ENCODE results near the gene MAP2.

The MAP2 gene

GRCh38 chr2:209423562-209424198, at the start of gene MAP2:
Gene MAP2, plus strand, starts transcription at chr2:209424047. Its CDS starts 229,124 bp downstream, at chr2:209653171.
- DNase-seq (ENCODE audit: low spot score), result peak; percentile 89

GRCh38 chr2:209376686-209377085, 47.2 kb upstream of the MAP2 start:
- no peak for DNase-seq (ENCODE audit: low spot score)

- DNase-seq (ENCODE audit: low spot score), result no peak
Measured at GRCh38 chr2:209380293-209380692, 43.6 kb upstream of the MAP2 start.

GRCh38 chr2:209381091-209381490, 42.8 kb upstream of the MAP2 start:
- no peak for DNase-seq (ENCODE audit: low spot score)

GRCh38 chr2:209382775-209383174, 41.1 kb upstream of the MAP2 start:
- DNase-seq (ENCODE audit: low spot score), result no peak

GRCh38 chr2:209383212-209383611, 40.6 kb upstream of the MAP2 start:
- peak; percentile 24 for DNase-seq (ENCODE audit: low spot score)

GRCh38 chr2:209387389-209387788, 36.5 kb upstream of the MAP2 start:
- no peak for DNase-seq (ENCODE audit: low spot score)

- no peak for DNase-seq (ENCODE audit: low spot score)
Measured at GRCh38 chr2:209388446-209389037, 35.3 kb upstream of the MAP2 start.

- DNase-seq (ENCODE audit: low spot score), result peak; percentile 33
Measured at GRCh38 chr2:209389171-209389618, 34.7 kb upstream of the MAP2 start.

- no peak for DNase-seq (ENCODE audit: low spot score)
Measured at GRCh38 chr2:209390839-209391238, 33.0 kb upstream of the MAP2 start.

- no peak for DNase-seq (ENCODE audit: low spot score)
Measured at GRCh38 chr2:209391776-209392401, 32.0 kb upstream of the MAP2 start.

DNA sequence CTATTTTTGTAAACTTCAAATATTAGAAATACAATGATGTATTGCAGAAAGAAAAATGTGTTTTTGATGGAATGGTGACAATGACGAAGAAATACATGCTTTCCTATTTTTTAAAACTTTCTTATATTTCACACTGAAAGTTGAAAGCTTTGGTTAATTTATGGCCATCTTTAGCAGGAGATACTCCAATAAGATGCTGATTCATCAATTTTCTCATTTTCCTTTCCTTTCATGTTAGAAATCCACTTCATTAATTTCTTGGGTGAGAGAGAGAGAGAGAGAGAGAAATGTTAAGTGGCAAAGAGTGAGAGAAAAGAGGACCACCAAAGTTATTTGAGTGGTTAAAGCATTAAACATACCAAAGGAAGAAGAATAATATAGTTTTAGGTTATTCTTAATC, 28.6 kb upstream of the MAP2 start:
- DNase-seq (ENCODE audit: low spot score), result no peak

- DNase-seq (ENCODE audit: low spot score), result no peak
Measured at GRCh38 chr2:209395652-209396051, 28.2 kb upstream of the MAP2 start.

DNA sequence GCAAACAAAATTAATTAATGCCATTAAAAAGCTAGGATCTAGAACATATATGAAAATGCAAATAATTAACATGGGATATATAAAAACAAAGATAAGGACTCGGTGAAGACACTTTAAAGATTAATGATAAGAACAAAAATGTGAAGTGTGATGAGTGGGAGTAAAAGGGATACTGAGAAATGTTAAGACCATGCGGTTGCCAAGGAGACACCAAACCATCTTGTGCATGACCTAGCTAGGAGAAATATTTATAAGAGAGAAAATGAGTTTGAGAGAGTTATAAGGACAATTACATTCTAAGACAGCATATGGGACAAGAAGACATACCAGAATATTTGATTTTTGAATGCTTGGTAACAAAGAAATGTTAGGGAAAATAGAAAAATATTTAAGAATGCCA, 25.4 kb upstream of the MAP2 start:
- no peak for DNase-seq (ENCODE audit: low spot score)

- no peak for DNase-seq (ENCODE audit: low spot score)
Measured at GRCh38 chr2:209401788-209402187, 22.1 kb upstream of the MAP2 start.

- DNase-seq (ENCODE audit: low spot score), result no peak
Measured at GRCh38 chr2:209411296-209411695, 12.6 kb upstream of the MAP2 start.

DNA sequence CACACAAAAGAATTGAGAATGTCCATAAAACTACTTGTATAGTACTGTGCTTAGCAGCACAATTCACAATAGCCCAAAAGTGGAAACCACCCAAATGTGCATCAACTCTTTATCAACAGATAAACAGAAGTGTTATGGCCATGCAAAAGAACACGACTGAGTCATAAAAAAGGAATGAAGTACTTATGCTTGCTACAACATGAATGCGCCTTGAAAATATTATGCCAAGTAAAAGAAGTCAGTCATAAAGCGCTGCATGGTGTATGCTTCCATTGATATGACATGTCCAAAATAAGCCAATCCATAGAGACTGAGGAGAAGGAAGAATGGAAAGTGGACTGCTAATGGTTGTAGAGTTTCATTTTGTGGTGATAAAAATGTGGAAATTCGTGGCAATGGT, 12.1 kb upstream of the MAP2 start:
- DNase-seq (ENCODE audit: low spot score), result no peak

- DNase-seq (ENCODE audit: low spot score), result no peak
Measured at GRCh38 chr2:209413311-209414014, 10.4 kb upstream of the MAP2 start.

- DNase-seq (ENCODE audit: low spot score), result no peak
Measured at GRCh38 chr2:209416913-209417312, 6.9 kb upstream of the MAP2 start.

GRCh38 chr2:209422191-209422754, 1.6 kb upstream of the MAP2 start:
- no peak for DNase-seq (ENCODE audit: low spot score)

DNA sequence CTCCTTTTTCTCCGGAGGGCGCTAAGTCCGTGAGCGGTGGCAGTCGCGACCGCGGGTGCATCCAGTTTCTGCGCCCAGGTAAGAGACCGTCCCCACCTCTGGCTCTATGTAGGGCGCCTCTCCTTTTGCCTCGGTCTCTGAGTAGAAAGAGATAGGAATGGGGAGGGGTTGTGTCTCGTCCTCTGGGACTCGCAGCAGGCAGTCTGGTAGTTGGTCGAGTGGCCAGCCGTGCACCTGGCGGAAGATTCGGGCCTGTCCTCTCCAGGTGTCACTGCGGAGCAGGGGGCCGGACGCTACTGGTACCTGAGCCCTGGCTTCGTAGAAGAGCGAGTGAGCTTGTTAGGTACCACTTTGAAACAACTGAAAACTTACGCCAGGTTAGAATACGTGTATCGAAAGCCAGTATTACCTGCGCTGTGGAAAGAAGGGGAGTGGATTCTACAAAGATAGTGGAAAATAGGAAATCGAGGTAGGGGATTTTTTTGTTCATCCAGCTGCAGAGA, 403 bp downstream of the MAP2 start:
- DNase-seq (ENCODE audit: low spot score), result no peak

- DNase-seq (ENCODE audit: low spot score), result peak; percentile 14
Measured at GRCh38 chr2:209424781-209425470, 1.1 kb downstream of the MAP2 start.

Measured in putamen (tissue), 1 donor.